Measurements from ENCODE around the gene GLB1L2.

- no peak for TF ChIP-seq REST (IDR thresholded peaks at IDR 0.05; ENCODE audit: low read depth)
- TF ChIP-seq RAD21 (IDR thresholded peaks at IDR 0.05; ENCODE audit: low read depth) = no peak
- TF ChIP-seq MAX (IDR thresholded peaks at IDR 0.05) = no peak
- TF ChIP-seq NFIC (IDR thresholded peaks at IDR 0.05) = no peak
- no peak for TF ChIP-seq TCF12 (IDR thresholded peaks at IDR 0.05; ENCODE audit: low read depth)
Observed at GRCh38 chr11:134366254-134366653, 34.5 kb downstream of the GLB1L2 start.

Data from Ishikawa (cell line).